NCI-H1092 (cell line): ENCODE results near the gene TUBA3D.
"Not testable (repeated sequence)": the region's sequence is repeated elsewhere in the genome, so short reads cannot be mapped to it uniquely, and the experiment has no call there.

Experiments used
- DNase-seq: peaks from one replicate; lab custom pipeline; 2025; lab: John Stamatoyannopoulos, UW

Gene TUBA3D

DNA sequence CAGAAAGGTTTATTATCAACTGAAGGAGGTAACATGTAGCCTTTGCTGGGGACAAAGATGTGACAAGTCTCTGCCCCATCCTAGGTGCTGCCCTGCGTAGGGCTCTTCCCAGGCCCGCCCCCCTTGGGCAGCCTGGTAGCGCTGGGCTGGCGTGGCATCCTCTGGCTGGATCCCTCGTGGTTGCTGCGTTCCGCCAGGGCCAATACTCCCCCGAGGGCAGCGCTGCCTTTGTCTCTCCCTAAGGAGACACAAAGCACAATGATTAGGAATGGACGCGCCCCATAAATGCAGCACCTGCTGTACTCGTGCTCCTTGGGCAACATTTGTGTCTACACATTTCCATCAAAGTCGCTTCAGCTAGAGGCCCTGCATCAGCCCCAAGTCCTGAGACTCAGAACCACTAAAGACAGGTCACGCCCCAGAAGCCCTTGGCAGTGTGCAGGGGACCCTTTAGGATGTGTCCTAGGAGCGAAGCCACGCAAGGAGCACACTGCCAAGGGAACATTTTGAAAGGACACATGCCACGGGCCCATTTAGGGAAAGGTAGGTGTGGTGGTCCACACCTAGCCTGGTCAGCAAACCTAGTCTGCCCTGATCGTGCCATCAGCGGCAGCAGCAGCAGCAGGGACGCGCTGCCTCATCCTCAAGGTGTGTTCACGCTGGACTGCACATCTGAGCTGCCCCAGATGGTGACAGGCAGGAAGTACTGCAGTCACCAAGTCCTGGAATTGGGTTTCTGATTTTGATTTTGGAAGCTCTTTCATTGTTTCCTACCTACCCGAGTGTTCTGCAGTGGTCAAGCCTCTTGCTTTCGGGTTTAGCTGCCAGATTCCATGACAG is 8.3 kb downstream of the TUBA3D start:
- DNase-seq, result not testable (repeated sequence)

- DNase-seq, result not testable (repeated sequence)
These were observed 9.1 kb downstream of the TUBA3D start for GRCh38 chr2:131484906-131485460.

- not testable (repeated sequence) for DNase-seq
These were observed 10.4 kb downstream of the TUBA3D start for GRCh38 chr2:131486201-131486902.

GRCh38 chr2:131488306-131489205 is 12.6 kb downstream of the TUBA3D start:
- no peak for DNase-seq

DNA sequence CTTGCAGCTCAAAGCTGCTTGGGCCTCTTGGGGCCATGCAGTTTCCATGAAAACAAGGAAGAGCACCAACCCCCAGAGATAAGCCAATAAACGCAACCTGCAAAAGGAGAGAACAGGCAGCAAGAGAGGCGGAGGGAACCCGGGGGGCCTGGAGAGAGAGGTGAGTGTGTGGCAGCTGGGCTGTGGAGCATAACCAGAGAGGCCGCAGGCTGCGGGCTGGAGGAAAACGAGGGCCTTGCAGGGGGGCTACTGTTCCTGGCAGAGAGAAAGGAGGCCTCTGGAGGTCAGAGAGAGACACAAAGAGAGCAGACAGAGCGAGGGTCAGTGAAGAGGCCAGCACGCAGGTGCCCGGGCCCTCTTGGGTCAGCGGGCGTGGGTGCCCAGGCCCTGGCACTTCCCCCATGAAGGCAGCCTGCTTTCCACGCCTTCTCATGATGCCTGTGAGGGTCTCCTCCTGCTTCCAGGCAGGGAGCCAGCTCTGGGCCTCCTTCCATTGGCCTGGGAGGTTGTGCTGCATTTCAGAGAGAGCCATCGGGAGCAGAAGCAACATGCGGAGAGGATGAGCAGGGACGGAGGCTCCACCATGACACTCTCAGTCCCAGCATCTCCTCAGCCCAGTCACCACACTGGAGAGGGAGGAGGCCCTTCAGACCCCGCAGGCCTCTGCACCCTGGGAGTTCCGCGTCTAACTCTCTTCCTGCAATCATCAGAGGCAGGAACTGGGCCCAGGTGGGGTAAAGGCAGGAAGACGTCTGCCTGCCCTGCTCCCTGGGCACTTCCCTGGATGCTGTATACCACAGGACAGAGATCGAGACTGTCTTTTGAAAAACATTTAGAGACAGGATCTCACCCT is 14.9 kb downstream of the TUBA3D start:
- DNase-seq, result not testable (repeated sequence)

- not testable (repeated sequence) for DNase-seq
These were observed 15.5 kb downstream of the TUBA3D start for GRCh38 chr2:131491469-131491836.

DNA sequence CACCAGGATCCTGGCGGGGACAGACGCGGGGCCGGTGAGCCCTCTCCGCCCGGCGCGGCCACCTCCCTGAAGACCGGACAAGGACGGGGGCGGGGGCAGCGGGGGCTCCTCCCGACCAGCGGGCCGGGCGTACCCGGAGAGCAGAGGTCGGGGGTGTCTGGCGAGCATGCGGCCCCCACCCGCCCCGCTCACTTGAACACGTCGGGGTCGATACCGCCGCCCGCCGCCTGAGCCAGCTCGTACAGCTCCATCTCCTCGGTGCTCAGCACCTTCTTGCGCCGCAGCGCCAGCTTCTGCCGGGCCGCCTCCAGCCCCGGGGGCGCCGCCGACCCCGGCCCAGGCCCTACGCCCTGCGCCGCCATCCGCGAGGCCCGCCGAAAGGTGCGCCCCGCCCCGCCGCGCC is 16.1 kb downstream of the TUBA3D start, which contains the start of gene MZT2A:
MZT2A (minus strand) TSS at position 383 of the 403 bp plus-strand sequence; CDS start at position 362, 21 bp downstream.
- not testable (repeated sequence) for DNase-seq

GRCh38 chr2:131492418-131493198 is 16.7 kb downstream of the TUBA3D start:
- peak; percentile 89 for DNase-seq

DNA sequence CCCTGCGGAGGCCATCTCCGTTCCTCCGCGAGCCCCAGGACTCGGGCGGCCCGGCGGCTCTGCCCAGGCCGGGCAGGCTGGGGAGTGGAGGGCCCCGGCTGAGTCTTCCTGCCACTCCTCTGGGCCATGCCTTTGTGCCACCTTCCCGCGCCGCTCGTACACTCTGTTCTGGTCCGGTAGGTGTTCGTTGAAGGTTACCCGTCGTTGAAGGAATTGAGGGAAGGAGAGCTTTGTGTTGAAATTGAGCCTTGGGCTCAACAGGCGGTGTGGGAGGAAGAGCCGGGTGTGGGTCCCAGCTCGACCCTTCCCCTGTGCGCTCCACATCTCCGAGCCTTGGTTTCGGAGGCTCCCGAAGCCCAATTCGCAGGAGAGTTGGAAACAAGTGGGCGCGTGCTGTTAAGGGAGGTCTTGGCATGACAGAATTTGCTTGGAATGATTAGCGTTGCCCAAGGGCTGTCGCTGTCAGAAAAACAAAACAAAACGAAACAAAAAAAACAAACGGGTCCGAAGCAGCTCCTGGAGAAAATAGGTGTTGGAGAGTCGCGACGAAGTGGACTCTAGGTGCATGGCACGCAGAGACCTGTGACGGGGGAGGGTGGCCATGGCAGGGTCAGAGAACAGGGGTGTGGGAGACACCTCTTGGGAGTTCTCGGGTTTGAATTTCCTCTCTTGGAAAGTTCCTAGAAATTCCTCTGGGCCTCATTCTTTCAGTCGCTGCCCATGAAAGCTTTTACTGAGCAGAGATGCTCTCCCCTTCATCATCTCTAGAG is 17.5 kb downstream of the TUBA3D start:
- DNase-seq, result no peak

- DNase-seq, result not testable (repeated sequence)
These were observed 19.6 kb downstream of the TUBA3D start for GRCh38 chr2:131495506-131495905.

DNA sequence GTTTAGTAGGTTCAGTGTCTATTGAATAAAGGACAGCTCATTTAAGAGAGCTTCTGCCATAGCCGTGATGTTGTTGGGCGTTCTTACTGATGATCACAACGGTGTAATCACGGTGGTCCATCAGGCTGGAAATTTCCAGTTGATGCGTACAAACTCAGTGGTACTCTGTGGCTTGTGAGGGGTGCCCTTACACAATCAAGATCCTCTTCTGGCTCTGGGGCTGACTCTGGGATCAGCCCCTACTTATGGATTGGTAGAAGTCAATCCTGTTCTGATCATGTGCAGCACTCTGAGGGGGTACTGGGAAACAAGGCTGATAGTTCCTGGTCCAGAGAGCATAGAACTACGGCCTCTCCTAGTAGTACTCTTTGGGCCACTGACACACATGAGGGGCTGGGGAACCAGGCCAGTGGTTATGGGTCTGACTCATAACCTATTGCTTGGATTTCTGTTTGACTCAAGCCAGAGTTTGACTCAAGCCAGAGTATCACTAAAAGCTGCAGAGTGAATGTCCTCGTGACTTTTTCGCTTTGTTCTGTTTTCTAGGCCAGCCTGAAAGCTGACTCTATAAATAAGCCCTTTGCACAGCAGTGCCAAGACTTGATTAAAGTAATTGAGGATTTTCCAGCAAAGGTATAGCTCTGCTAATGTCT is 22.5 kb downstream of the TUBA3D start:
- DNase-seq, result not testable (repeated sequence)

- DNase-seq, result not testable (repeated sequence)
These were observed 27.7 kb downstream of the TUBA3D start for GRCh38 chr2:131503587-131503986.

GRCh38 chr2:131504082-131504750 is 28.3 kb downstream of the TUBA3D start:
- DNase-seq, result not testable (repeated sequence)

DNA sequence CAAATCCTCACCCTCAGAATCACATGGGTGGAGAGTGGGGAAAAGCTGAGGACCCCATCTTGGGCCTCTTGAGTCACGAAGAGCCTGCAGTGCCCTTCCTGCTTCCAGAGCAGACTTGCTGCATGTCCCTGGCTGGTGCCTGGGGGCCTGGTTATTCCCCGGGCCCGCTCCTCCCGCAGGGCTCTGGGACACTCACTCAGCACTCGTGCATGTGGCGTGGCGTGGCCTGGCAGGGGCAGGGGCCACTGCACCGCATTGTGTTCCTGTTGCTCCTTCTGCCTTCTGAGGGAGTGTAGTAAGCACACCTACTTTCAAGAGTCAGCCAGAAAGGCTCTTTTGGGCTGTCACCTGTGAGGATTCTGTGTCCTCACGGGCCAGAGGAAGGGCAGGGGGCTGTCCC is 33.7 kb downstream of the TUBA3D start:
- no peak for DNase-seq

- DNase-seq, result not testable (repeated sequence)
These were observed 35.5 kb downstream of the TUBA3D start for GRCh38 chr2:131511291-131511968.

- not testable (repeated sequence) for DNase-seq
These were observed 36.3 kb downstream of the TUBA3D start for GRCh38 chr2:131511969-131512870.
